ENCODE data around the gene RNF207. TPM values are rescaled to one million over a fixed set of nuclear protein-coding genes. Genes with fewer than 3 reads are reported as not detected.

RNF207 gene
- total RNA-seq, 1 donor from 2014 or later, result 6.6 TPM

- H3K36me3 ChIP-seq (ENCODE audit: control insufficient read depth, insufficient read depth, low read length), result peaks cover 11% of the 10 kb centered on the region
- no peak for TF ChIP-seq CTCF (IDR thresholded peaks at IDR 0.05; ENCODE audit: insufficient read depth, low read length, severe bottlenecking)
- DNase-seq (ENCODE audit: low read depth), result no peak
- no peaks in the 10 kb centered on the region for H3K27me3 ChIP-seq (ENCODE audit: control insufficient read depth, insufficient read depth, low read length)
- no peak overlapping the region for H3K4me3 ChIP-seq (ENCODE audit: low read depth, low read length)
- no peak for FAIRE-seq
Measured at GRCh38 chr1:6207921-6208320, 2.0 kb downstream of the RNF207 start.

- peaks cover 12% of the 10 kb centered on the region for H3K36me3 ChIP-seq (ENCODE audit: control insufficient read depth, insufficient read depth, low read length)
- H3K4me3 ChIP-seq (ENCODE audit: low read depth, low read length), result no peak overlapping the region
- no peaks in the 10 kb centered on the region for H3K27me3 ChIP-seq (ENCODE audit: control insufficient read depth, insufficient read depth, low read length)
- DNase-seq (ENCODE audit: low read depth) (no peak), FAIRE-seq (no peak)
- TF ChIP-seq CTCF (IDR thresholded peaks at IDR 0.05; ENCODE audit: insufficient read depth, low read length, severe bottlenecking), result no peak
Measured at GRCh38 chr1:6208723-6209660, 3.1 kb downstream of the RNF207 start.

- no peak overlapping the region for H3K4me3 ChIP-seq (ENCODE audit: low read depth, low read length)
- FAIRE-seq, result no peak
- TF ChIP-seq CTCF (IDR thresholded peaks at IDR 0.05; ENCODE audit: insufficient read depth, low read length, severe bottlenecking), result peak; percentile 38
Measured at GRCh38 chr1:6209661-6210580, 4.0 kb downstream of the RNF207 start.

GRCh38 chr1:6210591-6211355, 4.9 kb downstream of the RNF207 start:
- TF ChIP-seq CTCF (IDR thresholded peaks at IDR 0.05; ENCODE audit: insufficient read depth, low read length, severe bottlenecking), result no peak
- H3K27me3 ChIP-seq (ENCODE audit: control insufficient read depth, insufficient read depth, low read length), result no peaks in the 10 kb centered on the region
- DNase-seq (ENCODE audit: low read depth), result no peak
- FAIRE-seq, result no peak
- no peak overlapping the region for H3K4me3 ChIP-seq (ENCODE audit: low read depth, low read length)
- peaks cover 12% of the 10 kb centered on the region for H3K36me3 ChIP-seq (ENCODE audit: control insufficient read depth, insufficient read depth, low read length)

More at GRCh38 chr1:6209661-6210580, 4.0 kb downstream of the RNF207 start:
- Histone ChIP-seq H3K27me3 (ENCODE audit: control insufficient read depth, insufficient read depth, low read length) (no peaks in the 10 kb centered on the region), H3K36me3 (ENCODE audit: control insufficient read depth, insufficient read depth, low read length) (peaks cover 12% of the 10 kb centered on the region)
- DNase-seq (ENCODE audit: low read depth), result no peak

GRCh38 chr1:6211731-6212130, 5.8 kb downstream of the RNF207 start:
- Histone ChIP-seq H3K4me3 (ENCODE audit: low read depth, low read length) (no peak overlapping the region), H3K27me3 (ENCODE audit: control insufficient read depth, insufficient read depth, low read length) (no peaks in the 10 kb centered on the region), H3K36me3 (ENCODE audit: control insufficient read depth, insufficient read depth, low read length) (peaks cover 12% of the 10 kb centered on the region)
- DNase-seq (ENCODE audit: low read depth) (no peak), FAIRE-seq (no peak)
- no peak for TF ChIP-seq CTCF (IDR thresholded peaks at IDR 0.05; ENCODE audit: insufficient read depth, low read length, severe bottlenecking)
